Measurements from ENCODE around the gene SCUBE2.

The SCUBE2 gene

DNA sequence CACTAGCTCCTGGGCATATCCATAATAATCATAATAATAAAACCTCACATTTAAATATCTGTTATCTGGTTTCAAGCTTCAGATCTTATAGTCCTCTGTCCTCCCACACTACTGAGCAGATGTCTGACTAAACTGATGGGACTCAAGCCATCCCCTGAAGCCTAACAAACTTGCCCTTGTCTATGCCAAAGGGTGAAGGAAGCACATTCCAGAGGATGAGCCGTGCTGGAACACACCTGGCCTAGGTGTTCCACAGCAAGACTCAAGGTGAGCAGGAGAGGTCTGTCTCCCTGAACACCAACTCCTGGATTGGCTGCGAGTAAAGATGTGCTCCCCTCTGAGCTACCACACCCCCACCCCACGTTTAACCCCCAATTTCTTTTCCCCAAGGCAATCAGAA is 14.7 kb downstream of the SCUBE2 start:
- FAIRE-seq: no peak
- DNase-seq (ENCODE audit: insufficient read length, low spot score): no peak

GRCh38 chr11:9076046-9076445 is 15.4 kb downstream of the SCUBE2 start:
- no peak for FAIRE-seq

GRCh38 chr11:9075556-9075955 is 15.8 kb downstream of the SCUBE2 start:
- DNase-seq (ENCODE audit: insufficient read length, low spot score): no peak
- no peak for FAIRE-seq

More at GRCh38 chr11:9076046-9076445, 15.4 kb downstream of the SCUBE2 start:
- DNase-seq (ENCODE audit: insufficient read length, low spot score): no peak

GRCh38 chr11:9074338-9075029 is 16.9 kb downstream of the SCUBE2 start:
- DNase-seq (ENCODE audit: insufficient read length, low spot score) (no peak), FAIRE-seq (no peak)

DNA sequence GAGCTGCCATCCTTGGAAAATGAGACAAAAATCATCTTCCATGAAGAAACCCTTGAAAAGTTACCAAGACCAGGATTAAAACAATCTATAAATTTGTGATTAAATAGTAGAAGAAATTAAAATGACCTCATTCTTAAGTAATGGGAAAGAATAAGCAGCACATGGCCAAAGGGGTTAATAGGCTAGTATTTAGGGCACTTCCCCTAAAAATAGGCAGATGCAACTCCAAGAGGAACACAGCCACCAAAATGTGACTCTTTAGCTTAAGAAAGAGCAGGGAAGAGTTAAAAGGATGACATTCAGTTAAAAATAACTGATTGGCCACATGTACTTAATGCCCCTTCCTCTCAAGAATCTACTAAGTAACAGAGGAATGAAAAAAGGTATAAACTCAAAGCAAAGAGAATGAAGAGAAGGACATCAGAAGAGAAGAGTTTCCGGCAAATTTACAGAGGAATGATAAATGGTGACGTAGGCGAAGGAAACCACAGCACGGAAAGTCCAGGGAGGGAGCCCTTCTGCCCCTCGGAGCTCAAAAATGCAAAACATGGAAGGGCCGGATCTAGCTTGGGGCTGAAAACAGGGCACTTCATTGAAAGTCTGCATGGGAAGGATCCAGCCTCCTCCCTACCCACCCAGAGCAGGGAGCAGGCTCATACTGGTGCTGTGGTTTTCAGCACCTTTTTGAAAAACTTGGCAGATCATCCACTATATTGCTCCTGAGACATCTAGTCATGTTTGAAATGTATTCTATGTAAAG is 17.8 kb downstream of the SCUBE2 start:
- no peak for FAIRE-seq
- no peak for DNase-seq (ENCODE audit: insufficient read length, low spot score)

- DNase-seq (ENCODE audit: insufficient read length, low spot score) (no peak), FAIRE-seq (no peak)
These were observed 18.7 kb downstream of the SCUBE2 start for GRCh38 chr11:9072626-9073176.

DNA sequence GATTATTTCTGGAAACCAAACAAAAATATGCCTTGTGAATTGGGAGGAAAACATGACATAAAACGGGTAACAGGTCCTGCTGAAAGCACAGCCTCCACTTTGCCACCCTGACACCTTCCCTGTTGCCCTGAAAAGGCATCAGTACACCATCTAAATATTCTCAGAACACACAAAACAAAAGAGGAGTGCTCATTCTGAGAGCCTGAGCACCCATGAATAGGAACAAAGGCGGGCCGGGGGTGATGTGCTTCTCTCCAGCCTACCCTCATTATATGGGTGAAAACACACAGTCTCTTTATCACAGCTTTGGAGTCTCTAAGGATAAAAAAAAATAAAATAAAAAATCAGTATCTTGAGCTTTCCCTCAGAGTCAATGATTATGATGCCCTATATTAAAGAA is 19.7 kb downstream of the SCUBE2 start:
- DNase-seq (ENCODE audit: insufficient read length, low spot score): no peak
- FAIRE-seq: no peak

GRCh38 chr11:9070749-9071491 is 20.5 kb downstream of the SCUBE2 start:
- no peak for FAIRE-seq

DNA sequence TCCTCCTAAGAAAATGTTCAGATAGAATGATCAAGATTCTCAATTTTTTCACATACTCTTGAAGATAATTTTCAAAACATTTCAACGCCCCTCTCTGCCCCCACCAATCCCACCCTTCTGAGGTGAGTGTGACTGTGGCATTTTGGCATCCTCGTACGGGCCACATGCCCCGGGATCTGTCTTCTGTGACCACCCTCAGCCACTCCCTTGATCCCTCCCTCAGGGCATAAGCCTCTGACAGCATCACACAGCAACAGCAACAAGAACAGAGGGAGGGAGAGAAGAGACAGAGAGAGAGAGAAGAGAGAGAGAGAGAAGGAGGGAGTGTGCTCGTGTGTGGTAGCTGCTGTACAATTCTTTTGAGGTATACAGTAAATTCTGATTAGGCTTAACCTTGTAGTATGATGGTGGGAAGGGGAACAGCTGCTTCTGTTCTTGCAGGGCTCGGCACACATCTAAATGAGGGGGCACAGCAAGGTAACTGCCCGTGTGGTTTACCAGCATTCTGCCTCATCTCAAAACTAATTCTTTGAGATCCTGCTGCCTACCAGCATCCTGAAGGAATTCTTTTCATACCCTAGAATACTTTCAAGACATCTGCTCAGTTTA is 21.4 kb downstream of the SCUBE2 start:
- no peak for FAIRE-seq

More at GRCh38 chr11:9070749-9071491, 20.5 kb downstream of the SCUBE2 start:
- no peak for DNase-seq (ENCODE audit: insufficient read length, low spot score)

DNA sequence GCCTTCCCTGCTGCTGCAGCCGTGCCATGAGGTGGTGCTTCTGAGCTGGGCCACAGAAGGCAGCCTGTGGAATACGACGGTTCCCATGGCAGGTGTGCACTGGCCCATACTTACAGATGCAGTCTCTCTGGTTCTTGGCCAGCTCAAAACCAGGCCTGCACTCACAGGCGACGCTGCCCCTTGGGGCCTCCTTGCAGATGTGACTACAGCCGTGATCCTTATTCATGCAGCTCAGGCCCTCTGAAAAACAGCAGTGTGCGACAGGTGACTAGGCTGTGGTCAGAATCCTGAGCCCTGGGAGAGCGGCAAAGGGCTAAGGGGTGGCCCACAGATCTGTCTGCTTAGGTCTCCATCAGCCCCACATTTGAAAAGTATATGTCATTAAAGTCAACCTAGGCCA is 22.1 kb downstream of the SCUBE2 start:
- FAIRE-seq (no peak), DNase-seq (ENCODE audit: insufficient read length, low spot score) (no peak)

More for the DNA sequence above, 21.4 kb downstream of the SCUBE2 start:
- DNase-seq (ENCODE audit: insufficient read length, low spot score): no peak

GRCh38 chr11:9066433-9066925 is 24.9 kb downstream of the SCUBE2 start:
- DNase-seq (ENCODE audit: insufficient read length, low spot score) (no peak), FAIRE-seq (no peak)

GRCh38 chr11:9065607-9066432 is 25.6 kb downstream of the SCUBE2 start:
- FAIRE-seq (no peak), DNase-seq (ENCODE audit: insufficient read length, low spot score) (no peak)

DNA sequence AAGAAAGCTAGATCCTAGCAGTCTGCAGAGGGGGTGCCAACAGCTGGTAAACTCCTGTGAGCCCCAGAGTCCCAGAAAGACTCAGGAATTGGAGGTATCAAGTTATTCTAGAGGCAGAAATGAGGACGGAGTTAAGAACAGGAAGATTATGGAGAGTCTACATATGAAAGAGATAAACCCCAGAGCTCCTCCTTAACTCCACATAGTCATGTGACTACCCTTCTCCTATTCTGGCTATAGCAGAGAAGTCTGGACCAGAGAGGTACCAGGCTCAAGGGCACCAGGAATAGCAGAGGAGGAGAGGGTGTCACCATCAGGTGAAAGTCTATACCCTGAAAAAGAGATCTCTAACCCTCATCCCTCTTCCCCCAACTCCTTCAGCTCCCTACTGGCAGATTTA is 29.6 kb downstream of the SCUBE2 start:
- no peak for DNase-seq (ENCODE audit: insufficient read length, low spot score)

GRCh38 chr11:9060700-9061111 is 30.7 kb downstream of the SCUBE2 start:
- peak; percentile 100 for FAIRE-seq

More for the DNA sequence above, 29.6 kb downstream of the SCUBE2 start:
- FAIRE-seq: no peak

GRCh38 chr11:9059406-9059805 is 32.0 kb downstream of the SCUBE2 start:
- DNase-seq (ENCODE audit: insufficient read length, low spot score) (no peak), FAIRE-seq (no peak)

More at GRCh38 chr11:9060700-9061111, 30.7 kb downstream of the SCUBE2 start:
- DNase-seq (ENCODE audit: insufficient read length, low spot score): peak; percentile 67

GRCh38 chr11:9057888-9058287 is 33.5 kb downstream of the SCUBE2 start:
- DNase-seq (ENCODE audit: insufficient read length, low spot score) (no peak), FAIRE-seq (no peak)

- DNase-seq (ENCODE audit: insufficient read length, low spot score) (no peak), FAIRE-seq (no peak)
These were observed 34.4 kb downstream of the SCUBE2 start for GRCh38 chr11:9057007-9057406.

- FAIRE-seq: no peak
These were observed 34.9 kb downstream of the SCUBE2 start for GRCh38 chr11:9056467-9056866.

GRCh38 chr11:9053316-9054035 is 37.9 kb downstream of the SCUBE2 start:
- no peak for DNase-seq (ENCODE audit: insufficient read length, low spot score)

More at GRCh38 chr11:9056467-9056866, 34.9 kb downstream of the SCUBE2 start:
- no peak for DNase-seq (ENCODE audit: insufficient read length, low spot score)

More at GRCh38 chr11:9053316-9054035, 37.9 kb downstream of the SCUBE2 start:
- no peak for FAIRE-seq
